Activated CD4-positive, alpha-beta T cell treated with anti-CD3 and anti-CD28 coated beads, Interleukin-2, amount 10 ng/mL, durations not matched to agents 7 days and 5 days (primary cell): ENCODE results near the gene ZNF595. TPM values are rescaled to one million over a fixed set of nuclear protein-coding genes. Genes with fewer than 3 reads are reported as not detected.
A peak's percentile ranks its signal among the peaks of the same experiment; 100 is the strongest.

Source experiments
- CTCF ChIA-PET: fragments of 350-600 bp; sonication (Branson Sonifier 250); formaldehyde crosslinking; loops from one replicate; lab custom pipeline; 2021; ENCODE audit warnings: antibody characterized with exemption; lab: Charles Lee
- POLR2A ChIA-PET: fragments of 350-600 bp; sonication (Branson Sonifier 250); formaldehyde crosslinking; loops from one replicate; lab custom pipeline; 2021; ENCODE audit warnings: antibody characterized with exemption; lab: Charles Lee
- DNase-seq: peaks from one replicate; pipeline ENCODE4 v3.0.0-alpha.2; 2020
- H3K27ac Mint-ChIP-seq: one replicate; pipeline ENCODE4 v1.8.0; 2021; ENCODE audit warnings: mild to moderate bottlenecking, moderate library complexity, mixed read lengths
- H3K27me3 Mint-ChIP-seq: one replicate; pipeline ENCODE4 v1.8.0; 2021; ENCODE audit warnings: mixed read lengths
- H3K36me3 Mint-ChIP-seq: one replicate; pipeline ENCODE4 v1.8.0; 2021; ENCODE audit warnings: low read depth, mixed read lengths
- H3K4me1 Mint-ChIP-seq: one replicate; pipeline ENCODE4 v1.8.0; 2021; ENCODE audit warnings: mixed read lengths
- H3K4me3 Mint-ChIP-seq: one replicate; pipeline ENCODE4 v1.8.0; 2021; ENCODE audit warnings: mild to moderate bottlenecking, moderate library complexity, mixed read lengths
- H3K9me3 Mint-ChIP-seq: one replicate; pipeline ENCODE4 v1.8.0; 2021; ENCODE audit warnings: mixed read lengths
- total RNA-seq, 2 experiments: library from RNA; stranded (reverse); gene quantifications; one replicate each; pipeline ENCODE4 v1.2.3, GENCODE V29; 2021

ZNF595 gene
- total RNA-seq, 2 experiments from 2014 or later, result 11.8 to 15.9 TPM

DNA sequence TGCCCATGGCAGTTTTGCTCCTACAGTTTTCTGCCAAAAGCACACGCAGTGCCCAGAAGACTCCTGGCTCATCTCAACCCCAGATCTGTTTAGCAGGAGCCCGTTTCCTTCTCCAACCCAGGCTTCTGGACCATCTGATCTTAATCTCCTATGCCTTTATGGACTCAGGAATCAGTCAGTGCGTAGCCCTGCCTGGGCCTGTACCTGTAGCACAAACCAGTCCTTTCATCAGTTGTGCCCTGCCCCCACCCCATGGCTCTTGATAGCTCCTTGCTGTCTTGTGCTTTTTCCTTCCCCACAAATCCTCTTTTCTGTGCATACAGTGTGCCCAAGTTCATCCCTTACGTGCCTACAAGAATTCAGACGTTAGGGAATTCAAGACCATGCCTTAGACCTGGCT, 72.7 kb downstream of the ZNF595 start:
- Mint-ChIP-seq H3K9me3 (peaks cover 62% of the 10 kb centered on the region), H3K4me3 (peak overlapping the region; percentile 93), H3K27ac (peak overlapping the region; percentile 99), H3K4me1 (peaks cover 40% of the 10 kb centered on the region), H3K27me3 (no peaks in the 10 kb centered on the region), H3K36me3 (peaks cover 94% of the 10 kb centered on the region)
- ChIA-PET POLR2A (no interaction called here), CTCF (interaction anchor here (1.2 kb wide), 1 partner anchor 11 kb away, joined by 3 read pairs; no protein-coding TSS in a partner anchor)
- no peak for DNase-seq

DNA sequence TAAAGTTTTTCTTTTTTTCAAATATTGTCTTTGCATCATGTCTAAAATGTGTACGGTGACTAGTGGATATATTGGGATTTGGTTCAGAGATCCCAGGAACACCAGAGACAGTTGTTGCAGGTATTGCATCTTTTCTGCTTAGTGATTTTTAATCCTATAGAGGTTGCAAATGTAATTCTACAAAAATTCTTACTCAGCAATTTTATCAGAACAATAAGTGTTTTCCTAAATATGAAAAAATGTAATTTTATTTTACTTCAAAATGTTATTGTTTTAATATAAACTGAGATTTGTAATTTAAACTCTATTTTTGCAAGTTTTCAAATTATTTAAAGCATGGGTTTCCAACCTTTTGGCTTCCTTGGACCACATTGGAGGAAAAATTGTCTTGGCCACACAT, 79.4 kb downstream of the ZNF595 start:
- ChIA-PET POLR2A (interaction anchor here (0.7 kb wide), 1 partner anchor 881 kb away, joined by 4 read pairs; no protein-coding TSS in a partner anchor), CTCF (no interaction called here)
- no peak for DNase-seq
- Mint-ChIP-seq H3K36me3 (peaks cover 89% of the 10 kb centered on the region), H3K4me1 (peaks cover 3% of the 10 kb centered on the region), H3K9me3 (peaks cover 54% of the 10 kb centered on the region), H3K27me3 (no peaks in the 10 kb centered on the region), H3K4me3 (no peak overlapping the region), H3K27ac (no peak overlapping the region)

Other genes with a start within 250 kb of the ZNF595 start
- 10 to 100 TPM; 11.8 to 12.5 TPM for gene ZNF718, start 71.2 kb downstream of the ZNF595 start, total RNA-seq